ENCODE data around the gene MFGE8.

The MFGE8 gene

GRCh38 chr15:88866295-88866881, 46.8 kb downstream of the MFGE8 start:
- in situ Hi-C loops (cut with MboI; ENCODE audit: low sequenced_read_pairs, unreplicated experiment) = no loop called here
- no peak for DNase-seq (ENCODE audit: low spot score)
- no peak for TF ChIP-seq CTCF (IDR thresholded peaks at IDR 0.05; ENCODE audit: borderline replicate concordance, control extremely low read depth, extremely low read depth, insufficient read depth, missing control alignments)

DNA sequence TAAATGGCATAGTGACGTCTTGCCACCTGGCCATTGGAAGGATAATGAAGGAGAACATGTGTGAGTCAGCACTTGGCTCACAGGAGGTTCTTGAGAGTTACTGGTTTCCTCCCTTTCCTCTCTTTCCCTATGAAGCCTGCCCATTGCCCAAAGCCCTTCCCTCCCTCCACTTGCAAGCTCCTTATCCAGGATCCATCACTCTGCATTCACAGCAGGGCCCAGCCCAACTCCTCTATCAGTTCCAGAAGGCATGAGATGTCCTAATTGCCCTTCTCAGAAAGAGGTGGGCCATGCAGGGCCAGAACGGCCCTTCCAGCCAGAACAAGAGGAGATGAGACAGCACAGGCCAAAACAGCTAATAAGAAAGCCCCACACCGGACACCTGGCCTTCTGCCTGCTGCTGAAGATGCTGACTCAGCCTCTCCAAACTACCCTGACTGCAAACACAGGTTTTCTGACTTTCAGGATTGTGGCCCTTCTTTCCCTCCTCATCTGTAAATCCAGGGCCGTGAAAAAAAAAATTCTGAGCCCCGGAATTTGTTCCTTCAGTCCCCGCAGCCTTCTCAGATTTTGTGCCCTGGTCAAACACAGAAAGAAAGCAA, 47.6 kb downstream of the MFGE8 start:
- no peak for TF ChIP-seq CTCF (IDR thresholded peaks at IDR 0.05; ENCODE audit: borderline replicate concordance, control extremely low read depth, extremely low read depth, insufficient read depth, missing control alignments)
- DNase-seq (ENCODE audit: low spot score) = no peak
- in situ Hi-C loops (cut with MboI; ENCODE audit: low sequenced_read_pairs, unreplicated experiment) = no loop called here

GRCh38 chr15:88864861-88865497, 48.2 kb downstream of the MFGE8 start:
- TF ChIP-seq CTCF (IDR thresholded peaks at IDR 0.05; ENCODE audit: borderline replicate concordance, control extremely low read depth, extremely low read depth, insufficient read depth, missing control alignments) = no peak

DNA sequence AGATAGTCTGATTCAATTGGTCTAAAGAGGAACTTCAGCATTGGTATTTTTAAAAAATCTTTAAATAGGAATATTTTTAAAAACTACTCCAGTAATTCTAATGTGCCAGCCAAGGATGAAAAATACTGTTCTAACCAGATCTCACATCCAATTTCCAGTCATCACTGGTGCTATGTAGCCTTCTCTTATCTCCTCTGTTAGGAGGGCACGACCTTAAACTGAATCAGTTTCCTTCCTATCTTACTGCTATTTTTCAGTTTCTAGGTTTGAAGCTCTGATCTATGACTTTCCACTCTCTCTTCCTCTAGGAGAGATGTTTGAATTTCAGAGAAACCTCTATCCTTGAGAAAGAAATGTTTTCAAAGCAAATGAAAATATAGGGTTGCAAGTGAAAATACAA, 49.8 kb downstream of the MFGE8 start:
- in situ Hi-C loops (cut with MboI; ENCODE audit: low sequenced_read_pairs, unreplicated experiment) = no loop called here
- no peak for DNase-seq (ENCODE audit: low spot score)
- TF ChIP-seq CTCF (IDR thresholded peaks at IDR 0.05; ENCODE audit: borderline replicate concordance, control extremely low read depth, extremely low read depth, insufficient read depth, missing control alignments) = no peak

More at GRCh38 chr15:88864861-88865497, 48.2 kb downstream of the MFGE8 start:
- DNase-seq (ENCODE audit: low spot score) = no peak
- in situ Hi-C loops (cut with MboI; ENCODE audit: low sequenced_read_pairs, unreplicated experiment) = no loop called here

DNA sequence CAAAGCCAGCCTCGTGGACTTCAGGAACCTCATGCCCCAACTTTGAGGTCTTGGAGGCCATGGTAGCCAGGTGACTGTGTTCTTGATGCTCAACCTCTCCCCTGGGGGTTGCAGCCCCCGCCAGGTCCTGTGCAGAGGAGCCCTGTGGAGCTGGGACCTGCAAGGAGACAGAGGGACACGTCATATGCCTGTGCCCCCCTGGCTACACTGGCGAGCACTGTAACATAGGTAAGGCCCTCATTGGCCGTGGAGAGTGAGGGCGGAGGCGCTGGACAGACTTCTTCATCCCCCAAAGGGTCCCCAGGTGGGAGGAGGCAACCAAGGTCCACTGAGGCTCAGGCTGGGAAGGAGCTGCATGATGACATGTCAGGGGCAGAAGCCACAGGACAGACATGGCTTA, 53.0 kb downstream of the MFGE8 start:
- no peak for TF ChIP-seq CTCF (IDR thresholded peaks at IDR 0.05; ENCODE audit: borderline replicate concordance, control extremely low read depth, extremely low read depth, insufficient read depth, missing control alignments)
- in situ Hi-C loops (cut with MboI; ENCODE audit: low sequenced_read_pairs, unreplicated experiment) = no loop called here
- no peak for DNase-seq (ENCODE audit: low spot score)

- DNase-seq (ENCODE audit: low spot score) = no peak
- in situ Hi-C loops (cut with MboI; ENCODE audit: low sequenced_read_pairs, unreplicated experiment) = no loop called here
- TF ChIP-seq CTCF (IDR thresholded peaks at IDR 0.05; ENCODE audit: borderline replicate concordance, control extremely low read depth, extremely low read depth, insufficient read depth, missing control alignments) = no peak
These were observed 53.6 kb downstream of the MFGE8 start for GRCh38 chr15:88859550-88859949.
